Upper lobe of left lung (tissue), 6 donors: ENCODE data around the gene NAP1L4. TPM values are rescaled to one million over a fixed set of nuclear protein-coding genes. Genes with fewer than 3 reads are reported as not detected.
"Not testable (repeated sequence)": the region's sequence is repeated elsewhere in the genome, so short reads cannot be mapped to it uniquely, and the experiment has no call there.

ENCODE experiments used
- ATAC-seq, 2 donors: fragments of 200-7000 bp; cut with Tn5 transposase; one replicate each; pipeline ENCODE4 v1.9.1; 2022; ENCODE audit warnings: mild to moderate bottlenecking in 2 of 2, moderate library complexity in 2 of 2; ENCODE audit not compliant: low FRiP score in 2 of 2
- DNase-seq, 2 donors: peaks; one replicate each; pipeline ENCODE4 v3.0.0-alpha.2; 2019 to 2020
- H3K27ac ChIP-seq, 4 donors: fragments of 200-600 bp; sonication (generic); one replicate each; pipeline ENCODE4 v1.5.1; 2016 to 2019
- H3K27me3 ChIP-seq, 4 donors: fragments of 200-600 bp; sonication (generic); one replicate each; pipeline ENCODE4 v1.5.1; 2017 to 2019
- H3K36me3 ChIP-seq, 4 donors: fragments of 200-600 bp; sonication (generic); one replicate each; pipeline ENCODE4 v1.5.1; 2016 to 2019
- H3K4me1 ChIP-seq, 4 donors: fragments of 200-600 bp; sonication (generic); one replicate each; pipeline ENCODE4 v1.5.1; 2018 to 2019
- H3K4me3 ChIP-seq, 4 donors: fragments of 200-600 bp; sonication (generic); one replicate each; pipeline ENCODE4 v1.5.1; 2017 to 2019; ENCODE audit warnings: mild to moderate bottlenecking in 2 of 4, moderate library complexity in 1 of 4
- H3K9me3 ChIP-seq, 4 donors: fragments of 200-600 bp; sonication (generic); one replicate each; pipeline ENCODE4 v1.5.1; 2018 to 2019
- EP300 ChIP-seq, 4 donors: sonication (generic); formaldehyde crosslinking; IDR thresholded peaks; one replicate each; pipeline ENCODE4 v1.5.1; 2017; ENCODE audit warnings: antibody characterized with exemption in 4 of 4, control low read depth in 2 of 4
- POLR2A ChIP-seq, 4 donors: fragments of 450-650 bp; IDR thresholded peaks; one replicate each; pipeline ENCODE4 v1.5.1; 2016 to 2017; ENCODE audit warnings: antibody characterized with exemption in 4 of 4, mild to moderate bottlenecking in 2 of 4
- POLR2AphosphoS5 ChIP-seq, 2 donors: sonication (generic); formaldehyde crosslinking; IDR thresholded peaks; one replicate each; pipeline ENCODE4 v1.5.1; 2017; ENCODE audit warnings: antibody characterized with exemption in 2 of 2
- WGBS, 2 donors: methylation state at CpG; one replicate each; pipeline ENCODE4 v1.1.5; 2017 to 2018; 5-methylcytosine and 5-hydroxymethylcytosine counted together
- total RNA-seq, 6 donors: library from RNA; depleted of rRNA in 4 of 6; stranded (reverse); fragments of >200 nt in 4 of 6; gene quantifications; one replicate each; pipeline versions ENCODE4 v1.1.0 to v1.2.1, GENCODE V29; 2016 to 2021
- TF ChIP-seq, protein P1 (sequence below), 6 experiments: fragments of 450-650 bp in 4 of 6; fragments of 200-600 bp in 2 of 6; sonication (generic) in 2 of 6; IDR thresholded peaks; one replicate each; pipeline ENCODE4 v1.5.1; 2016 to 2019; ENCODE audit warnings: antibody characterized with exemption in 6 of 6
- donor health status: DM: no; HTN: no; CAD: no; lungs with moderate emphysema.
- donor health status: DM: no; HTN: yes; CAD: no; lungs with severe emphysema.

Gene NAP1L4
- total RNA-seq, 6 donors from 2014 or later, result 81.1 to 194 (median 103) TPM

DNA sequence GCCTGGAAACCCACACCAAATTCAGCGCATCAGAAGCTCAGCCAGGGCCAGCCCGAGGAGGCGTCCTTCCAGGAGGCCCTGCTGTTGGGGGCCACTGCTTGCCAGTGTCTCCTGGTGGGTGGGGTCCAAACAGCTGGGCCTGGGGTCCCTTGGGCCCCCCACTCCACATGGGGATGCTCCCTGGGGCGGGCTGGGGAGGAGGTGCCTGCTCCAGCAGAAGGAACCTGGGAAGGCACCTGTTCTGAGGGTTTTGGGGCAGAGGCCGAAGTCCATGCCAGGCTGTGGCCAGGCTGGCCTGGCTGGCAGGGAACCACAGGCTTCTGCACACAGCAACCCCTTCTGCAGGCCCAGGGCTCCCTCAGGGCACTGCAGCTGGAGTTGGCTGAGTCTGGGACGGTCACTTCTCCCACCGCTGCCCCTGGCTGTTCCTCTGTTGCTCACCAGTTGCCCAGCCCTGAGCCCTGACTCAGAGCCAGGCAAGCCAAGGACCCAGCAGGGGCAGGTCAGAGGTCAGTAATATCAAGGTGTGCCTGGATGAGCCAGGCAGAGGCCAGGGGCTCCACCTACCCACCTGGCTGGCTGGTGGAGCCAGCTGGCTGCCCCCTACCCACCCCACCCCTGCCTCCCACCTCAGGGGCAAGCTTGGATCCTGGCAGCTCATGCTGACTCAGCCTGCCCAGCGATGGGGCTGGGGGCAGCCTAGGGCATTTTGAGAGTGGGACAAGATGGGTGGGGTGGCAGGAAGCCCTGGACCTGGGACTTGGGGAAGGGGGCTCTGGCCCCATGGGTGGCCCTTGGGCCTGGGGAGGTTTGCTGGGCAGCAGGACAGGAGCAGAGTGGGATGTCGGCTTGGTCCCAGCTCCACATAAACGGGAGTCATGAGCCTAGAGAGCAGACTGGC, 51.0 kb downstream of the NAP1L4 start:
- no peak overlapping the region for H3K4me3 ChIP-seq
- TF ChIP-seq POLR2A (IDR thresholded peaks at IDR 0.05) (no peak), POLR2AphosphoS5 (IDR thresholded peaks at IDR 0.05) (no peak), EP300 (IDR thresholded peaks at IDR 0.05) (no peak)
- TF ChIP-seq, protein P1, sequence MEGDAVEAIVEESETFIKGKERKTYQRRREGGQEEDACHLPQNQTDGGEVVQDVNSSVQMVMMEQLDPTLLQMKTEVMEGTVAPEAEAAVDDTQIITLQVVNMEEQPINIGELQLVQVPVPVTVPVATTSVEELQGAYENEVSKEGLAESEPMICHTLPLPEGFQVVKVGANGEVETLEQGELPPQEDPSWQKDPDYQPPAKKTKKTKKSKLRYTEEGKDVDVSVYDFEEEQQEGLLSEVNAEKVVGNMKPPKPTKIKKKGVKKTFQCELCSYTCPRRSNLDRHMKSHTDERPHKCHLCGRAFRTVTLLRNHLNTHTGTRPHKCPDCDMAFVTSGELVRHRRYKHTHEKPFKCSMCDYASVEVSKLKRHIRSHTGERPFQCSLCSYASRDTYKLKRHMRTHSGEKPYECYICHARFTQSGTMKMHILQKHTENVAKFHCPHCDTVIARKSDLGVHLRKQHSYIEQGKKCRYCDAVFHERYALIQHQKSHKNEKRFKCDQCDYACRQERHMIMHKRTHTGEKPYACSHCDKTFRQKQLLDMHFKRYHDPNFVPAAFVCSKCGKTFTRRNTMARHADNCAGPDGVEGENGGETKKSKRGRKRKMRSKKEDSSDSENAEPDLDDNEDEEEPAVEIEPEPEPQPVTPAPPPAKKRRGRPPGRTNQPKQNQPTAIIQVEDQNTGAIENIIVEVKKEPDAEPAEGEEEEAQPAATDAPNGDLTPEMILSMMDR (IDR thresholded peaks at IDR 0.05), result no peak
- H3K27ac ChIP-seq, result peak overlapping the region in 1 of 4 donors; percentile 1
- DNase-seq, result peak in 1 of 2 donors; percentile 68
- H3K27me3 ChIP-seq, result no peaks in the 10 kb centered on the region
- ATAC-seq, result no peak
- peaks cover 16 to 37% (median 28%) of the 10 kb centered on the region in 4 donors for H3K4me1 ChIP-seq
- H3K9me3 ChIP-seq, result peaks cover 0 to 7% (median 4%) of the 10 kb centered on the region in 4 donors
- H3K36me3 ChIP-seq, result peaks cover 0 to 13% (median 4%) of the 10 kb centered on the region in 4 donors
- WGBS, 2 donors, result 48 to 63% methylated on average over 2 to 9 of the region's 10 CpGs

DNA sequence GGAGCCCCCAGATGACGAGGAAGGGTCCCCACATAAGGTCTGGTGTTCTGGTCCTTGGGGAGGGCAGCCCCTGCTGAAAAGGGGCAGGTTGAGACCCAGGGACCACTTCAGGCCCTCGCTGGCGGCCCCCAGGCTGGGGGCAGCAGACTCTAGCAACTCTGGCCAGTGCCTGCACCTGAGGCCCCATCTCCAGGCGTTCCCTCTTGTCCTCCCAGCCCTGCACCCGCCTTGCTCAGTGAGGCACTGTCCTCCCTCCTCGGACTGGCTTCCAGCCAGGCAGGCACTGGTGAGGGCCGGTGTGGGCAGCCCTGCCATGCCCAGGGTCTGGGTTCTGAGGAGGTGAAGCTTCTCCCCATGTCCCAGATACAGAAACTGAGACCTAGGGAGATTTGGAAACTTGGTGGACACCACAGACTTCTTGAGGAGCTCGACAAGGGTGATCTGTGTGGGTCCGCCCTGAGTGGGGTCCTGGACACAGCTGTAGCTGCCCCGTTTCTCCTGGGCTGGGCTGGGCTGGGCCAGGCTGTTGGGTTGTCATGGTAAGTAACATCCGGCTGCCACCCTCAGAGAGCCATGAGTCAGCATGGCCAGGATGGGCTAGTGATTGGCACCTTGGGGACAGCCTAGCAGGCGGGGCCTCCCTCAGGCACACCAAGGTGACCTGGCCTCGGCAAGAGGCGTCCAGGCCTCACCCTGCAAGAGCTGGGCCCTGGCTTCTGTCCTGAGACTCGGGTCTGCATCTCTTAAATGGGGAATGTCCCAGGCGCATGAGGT, 51.8 kb downstream of the NAP1L4 start:
- no peaks in the 10 kb centered on the region for H3K27me3 ChIP-seq
- peaks cover 9 to 30% (median 20%) of the 10 kb centered on the region in 4 donors for H3K4me1 ChIP-seq
- DNase-seq (peak; percentile 69 to 73), ATAC-seq (peak; percentile 47 to 59)
- WGBS, 2 donors, result 48 to 63% methylated on average over 6 to 16 of the region's 16 CpGs
- peaks cover 0 to 13% (median 4%) of the 10 kb centered on the region in 4 donors for H3K36me3 ChIP-seq
- peaks cover 0 to 7% (median 4%) of the 10 kb centered on the region in 4 donors for H3K9me3 ChIP-seq
- peak overlapping the region in 1 of 4 donors; percentile 1 for H3K27ac ChIP-seq
- TF ChIP-seq EP300 (IDR thresholded peaks at IDR 0.05) (no peak), POLR2A (IDR thresholded peaks at IDR 0.05) (no peak), POLR2AphosphoS5 (IDR thresholded peaks at IDR 0.05) (no peak)
- TF ChIP-seq, protein P1 (IDR thresholded peaks at IDR 0.05), result no peak
- H3K4me3 ChIP-seq, result no peak overlapping the region

DNA sequence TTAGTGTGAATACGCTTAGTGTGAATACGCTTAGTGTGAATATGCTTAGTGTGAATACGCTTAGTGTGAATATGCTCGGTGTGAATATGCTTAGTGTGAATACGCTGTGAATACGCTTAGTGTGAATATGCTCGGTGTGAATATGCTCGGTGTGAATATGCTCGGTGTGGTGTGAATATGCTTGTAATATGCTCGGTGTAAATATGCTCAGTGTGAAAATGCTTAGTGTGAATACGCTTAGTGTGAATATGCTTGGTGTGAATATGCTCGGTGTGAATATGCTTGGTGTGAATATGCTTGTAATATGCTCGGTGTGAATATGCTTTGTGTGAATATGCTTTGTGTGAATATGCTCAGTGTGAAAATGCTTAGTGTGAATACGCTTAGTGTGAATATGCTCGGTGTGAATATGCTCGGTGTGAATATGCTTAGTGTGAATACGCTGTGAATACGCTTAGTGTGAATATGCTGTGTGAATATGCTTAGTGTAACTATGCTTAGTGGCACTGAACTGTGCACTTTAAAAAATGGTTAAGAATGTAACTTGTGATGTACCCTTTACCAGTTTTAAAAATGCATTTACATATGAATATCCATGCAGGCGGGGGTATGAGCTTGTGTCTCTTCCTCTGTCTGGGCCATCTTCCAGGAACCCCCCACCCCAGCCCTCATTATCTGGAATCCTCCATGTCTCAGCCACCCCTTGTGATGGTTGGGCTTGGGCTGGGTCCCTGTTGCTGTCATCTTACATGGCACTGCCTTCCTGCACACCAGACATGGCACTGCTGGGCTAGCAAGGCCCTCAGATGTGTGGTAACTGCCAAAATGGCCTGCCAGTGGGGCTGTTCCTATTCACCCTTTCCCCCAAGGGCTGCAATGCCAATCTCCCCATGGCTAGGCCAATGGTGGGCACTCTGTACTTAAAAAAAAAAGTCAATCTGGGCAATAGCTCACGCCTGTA, 53.4 kb downstream of the NAP1L4 start:
- H3K4me3 ChIP-seq, H3K9me3 ChIP-seq, DNase-seq, ATAC-seq, H3K27ac ChIP-seq, H3K27me3 ChIP-seq, H3K36me3 ChIP-seq: not testable (repeated sequence)
- WGBS, 2 donors, result 78 to 88% methylated on average over 17 to 18 of the region's 20 CpGs
- H3K4me1 ChIP-seq, result peaks cover 0 to 15% (median 7%) of the 10 kb centered on the region in 4 donors

DNA sequence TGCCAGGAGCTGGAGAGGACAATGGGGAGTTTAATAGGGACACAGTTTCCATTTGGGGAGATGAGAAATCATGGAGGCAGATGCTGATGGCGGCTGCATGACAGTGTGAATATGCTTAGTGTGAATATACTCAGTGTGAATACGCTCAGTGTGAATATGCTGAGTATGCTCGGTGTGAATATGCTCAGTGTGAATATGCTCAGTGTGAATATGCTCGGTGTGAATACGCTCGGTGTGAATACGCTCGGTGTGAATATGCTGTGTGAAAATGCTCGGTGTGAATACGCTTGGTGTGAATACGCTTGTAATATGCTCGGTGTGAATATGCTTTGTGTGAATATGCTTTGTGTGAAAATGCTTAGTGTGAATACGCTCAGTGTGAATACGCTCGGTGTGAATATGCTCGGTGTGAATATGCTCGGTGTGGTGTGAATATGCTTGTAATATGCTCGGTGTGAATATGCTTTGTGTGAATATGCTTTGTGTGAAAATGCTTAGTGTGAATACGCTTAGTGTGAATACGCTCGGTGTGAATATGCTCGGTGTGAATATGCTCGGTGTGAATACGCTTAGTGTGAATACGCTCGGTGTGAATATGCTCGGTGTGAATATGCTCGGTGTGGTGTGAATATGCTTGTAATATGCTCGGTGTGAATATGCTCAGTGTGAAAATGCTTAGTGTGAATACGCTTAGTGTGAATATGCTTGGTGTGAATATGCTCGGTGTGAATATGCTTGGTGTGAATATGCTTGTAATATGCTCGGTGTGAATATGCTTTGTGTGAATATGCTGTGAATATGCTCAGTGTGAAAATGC, 54.3 kb downstream of the NAP1L4 start:
- not testable (repeated sequence) for H3K9me3 ChIP-seq, H3K27ac ChIP-seq, H3K36me3 ChIP-seq, ATAC-seq, DNase-seq, H3K4me3 ChIP-seq, H3K27me3 ChIP-seq
- H3K4me1 ChIP-seq, result peaks cover 4 to 20% (median 14%) of the 10 kb centered on the region in 4 donors
- 89 to 90% methylated on average over 32 of the region's 32 CpGs for WGBS, 2 donors
